ENCODE measurements around the gene HES5. TPM values are rescaled to one million over a fixed set of nuclear protein-coding genes. Genes with fewer than 3 reads are reported as not detected.

Gene HES5
- total and polyA plus RNA-seq, 2 experiments from 2014 or later = not detected

DNA sequence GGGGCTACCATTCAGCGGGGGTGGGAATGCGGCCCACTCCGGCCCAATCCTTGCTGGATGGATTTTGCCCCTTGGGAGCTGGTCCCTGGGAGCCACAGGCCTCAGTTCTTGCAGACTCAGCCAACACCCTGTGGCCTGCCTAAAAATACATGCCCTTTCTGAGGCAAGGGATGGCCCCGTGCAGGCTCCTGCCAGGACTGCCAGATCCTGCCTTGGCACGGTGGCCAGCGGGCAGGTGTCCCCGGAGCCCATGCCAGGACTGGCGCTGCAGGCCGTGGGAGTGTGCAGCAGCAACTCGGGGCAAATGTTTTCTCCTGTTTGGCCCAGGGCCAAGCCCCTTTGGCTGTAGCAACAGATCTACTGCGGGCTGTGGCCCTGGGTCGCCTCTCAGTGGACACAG lies 2.0 kb downstream of the HES5 start:
- H3K27me3 ChIP-seq (replicated peaks; ENCODE audit: insufficient read depth) = peaks cover 18% of the 10 kb centered on the region
- H3F3A ChIP-seq (ENCODE audit: insufficient read depth) = no peaks in the 10 kb centered on the region
- no peak overlapping the region for H3K4me3 ChIP-seq
- H4K20me1 ChIP-seq (ENCODE audit: insufficient read depth) = no peaks in the 10 kb centered on the region
- H3K27ac ChIP-seq = no peak overlapping the region
- no peak overlapping the region for H3K4me2 ChIP-seq (ENCODE audit: unreplicated experiment)
- TF ChIP-seq EZH2phosphoT487 (IDR thresholded peaks at IDR 0.05; ENCODE audit: insufficient read depth, low read depth) (no peak), EZH2 (IDR thresholded peaks at IDR 0.05; ENCODE audit: insufficient read depth, poor library complexity, severe bottlenecking) (no peak)
- no peaks in the 10 kb centered on the region for H3K9me2 ChIP-seq (ENCODE audit: insufficient read depth)
- in situ Hi-C loops (cut with MboI) = no loop called here
- no peak overlapping the region for H2AFZ ChIP-seq
- H3K9ac ChIP-seq = no peak overlapping the region
- H3K79me2 ChIP-seq (ENCODE audit: insufficient read depth) = peaks cover 30% of the 10 kb centered on the region
- DNase-seq = no peak
- H3K4me1 ChIP-seq (ENCODE audit: insufficient read depth) = peaks cover 18% of the 10 kb centered on the region
- H3K36me3 ChIP-seq (ENCODE audit: low read depth) = no peaks in the 10 kb centered on the region
- H3K9me3 ChIP-seq (ENCODE audit: low read depth) = no peaks in the 10 kb centered on the region
- WGBS, 2 experiments (ENCODE audit: low coverage in 1 of 2, low lambda C conversion rate in 2 of 2, missing lambda C conversion rate in 2 of 2) = 78 to 80% methylated on average over 12 of the region's 12 CpGs

- Histone ChIP-seq H2AFZ (no peak overlapping the region), H4K20me1 (ENCODE audit: insufficient read depth) (no peaks in the 10 kb centered on the region), H3K27me3 (replicated peaks; ENCODE audit: insufficient read depth) (peaks cover 18% of the 10 kb centered on the region), H3F3A (ENCODE audit: insufficient read depth) (no peaks in the 10 kb centered on the region), H3K27ac (no peak overlapping the region), H3K4me3 (no peak overlapping the region), H3K79me2 (ENCODE audit: insufficient read depth) (peaks cover 35% of the 10 kb centered on the region), H3K9ac (no peak overlapping the region), H3K4me2 (ENCODE audit: unreplicated experiment) (no peak overlapping the region), H3K4me1 (ENCODE audit: insufficient read depth) (peaks cover 15% of the 10 kb centered on the region; the same call in 1 of the 2 replicates), H3K9me2 (ENCODE audit: insufficient read depth) (no peaks in the 10 kb centered on the region), H3K36me3 (ENCODE audit: low read depth) (no peaks in the 10 kb centered on the region), H3K9me3 (ENCODE audit: low read depth) (no peaks in the 10 kb centered on the region)
- DNase-seq = no peak
- no peak for TF ChIP-seq EZH2 (IDR thresholded peaks at IDR 0.05; ENCODE audit: insufficient read depth, poor library complexity, severe bottlenecking)
- no peak for TF ChIP-seq EZH2phosphoT487 (IDR thresholded peaks at IDR 0.05; ENCODE audit: insufficient read depth, low read depth)
- 81 to 88% methylated on average over 4 of the region's 4 CpGs for WGBS, 2 experiments (ENCODE audit: low coverage in 1 of 2, low lambda C conversion rate in 2 of 2, missing lambda C conversion rate in 2 of 2)
- in situ Hi-C loops (cut with MboI) = no loop called here
Observed at GRCh38 chr1:2527556-2527860, 2.6 kb downstream of the HES5 start.

DNA sequence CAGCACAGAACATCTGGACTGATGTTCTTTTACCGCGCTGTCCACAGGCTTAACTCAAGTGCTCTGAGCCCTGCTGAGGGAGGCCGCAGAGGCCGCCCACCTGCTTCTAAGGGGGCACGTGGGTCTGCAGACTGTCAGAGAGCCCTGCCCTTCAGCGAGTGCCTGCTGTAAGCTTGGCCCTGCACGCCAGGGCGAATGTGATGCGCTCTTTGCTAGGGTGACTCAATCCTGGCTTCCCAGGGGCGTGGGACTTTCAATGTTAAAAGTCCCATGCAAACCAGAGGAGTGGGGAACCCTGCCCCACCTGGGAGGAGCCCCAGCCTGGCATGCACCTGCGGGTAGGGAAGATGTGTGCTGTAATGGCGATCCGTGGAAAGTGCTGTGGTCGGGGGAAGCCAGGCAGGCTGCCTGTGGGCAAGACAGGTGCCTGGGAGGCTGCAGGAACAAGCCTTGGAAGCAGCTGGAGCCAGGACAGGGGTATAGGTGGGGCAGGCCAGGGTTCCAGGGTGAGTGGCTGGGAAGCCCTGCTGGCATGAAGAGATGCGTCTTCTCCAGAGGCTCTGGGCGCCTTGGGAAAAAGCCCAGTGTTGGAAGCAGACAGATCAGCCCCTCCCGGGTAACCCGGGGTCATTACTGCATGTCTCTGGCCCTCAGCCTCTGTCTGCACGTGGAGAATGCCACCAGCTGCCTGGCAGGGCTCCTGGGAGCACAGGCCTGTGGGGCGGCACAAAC lies 3.1 kb downstream of the HES5 start:
- in situ Hi-C loops (cut with MboI) = no loop called here
- peak overlapping the region; percentile 74 for H3K27ac ChIP-seq
- H3F3A ChIP-seq (ENCODE audit: insufficient read depth) = no peaks in the 10 kb centered on the region
- peaks cover 15% of the 10 kb centered on the region; the same call in 1 of the 2 replicates for H3K4me1 ChIP-seq (ENCODE audit: insufficient read depth)
- peaks cover 18% of the 10 kb centered on the region for H3K27me3 ChIP-seq (replicated peaks; ENCODE audit: insufficient read depth)
- peak overlapping the region; percentile 93 for H3K9ac ChIP-seq
- no peaks in the 10 kb centered on the region for H3K36me3 ChIP-seq (ENCODE audit: low read depth)
- TF ChIP-seq EZH2 (IDR thresholded peaks at IDR 0.05; ENCODE audit: insufficient read depth, poor library complexity, severe bottlenecking) = no peak
- no peak for TF ChIP-seq EZH2phosphoT487 (IDR thresholded peaks at IDR 0.05; ENCODE audit: insufficient read depth, low read depth)
- H4K20me1 ChIP-seq (ENCODE audit: insufficient read depth) = no peaks in the 10 kb centered on the region
- peak overlapping the region; percentile 73 for H2AFZ ChIP-seq
- no peaks in the 10 kb centered on the region for H3K9me2 ChIP-seq (ENCODE audit: insufficient read depth)
- H3K79me2 ChIP-seq (ENCODE audit: insufficient read depth) = peaks cover 40% of the 10 kb centered on the region
- WGBS, 2 experiments (ENCODE audit: low coverage in 1 of 2, low lambda C conversion rate in 2 of 2, missing lambda C conversion rate in 2 of 2) = 8 to 9% methylated on average over 20 of the region's 20 CpGs
- peak overlapping the region; percentile 88 for H3K4me3 ChIP-seq
- DNase-seq = peak; percentile 94
- no peaks in the 10 kb centered on the region for H3K9me3 ChIP-seq (ENCODE audit: low read depth)
- H3K4me2 ChIP-seq (ENCODE audit: unreplicated experiment) = peak overlapping the region; percentile 69

- Histone ChIP-seq H3K27me3 (replicated peaks; ENCODE audit: insufficient read depth) (peaks cover 16% of the 10 kb centered on the region), H4K20me1 (ENCODE audit: insufficient read depth) (no peaks in the 10 kb centered on the region), H3K4me1 (ENCODE audit: insufficient read depth) (peaks cover 15% of the 10 kb centered on the region; the same call in 1 of the 2 replicates), H3K9ac (peak within 1 kb of the TSS; percentile 93), H3K4me2 (ENCODE audit: unreplicated experiment) (peak within 1 kb of the TSS; percentile 95), H3K79me2 (ENCODE audit: insufficient read depth) (peaks cover 48% of the 10 kb centered on the region), H2AFZ (peak within 1 kb of the TSS; percentile 73), H3K9me2 (ENCODE audit: insufficient read depth) (no peaks in the 10 kb centered on the region), H3K4me3 (peak within 1 kb of the TSS; percentile 88), H3K36me3 (ENCODE audit: low read depth) (no peaks in the 10 kb centered on the region), H3K27ac (peak within 1 kb of the TSS; percentile 74), H3K9me3 (ENCODE audit: low read depth) (no peaks in the 10 kb centered on the region), H3F3A (ENCODE audit: insufficient read depth) (no peaks in the 10 kb centered on the region)
- TF ChIP-seq EZH2 (IDR thresholded peaks at IDR 0.05; ENCODE audit: insufficient read depth, poor library complexity, severe bottlenecking) (no peak), EZH2phosphoT487 (IDR thresholded peaks at IDR 0.05; ENCODE audit: insufficient read depth, low read depth) (no peak)
- in situ Hi-C loops (cut with MboI) = no loop called here
- DNase-seq = peak; percentile 99
- WGBS, 2 experiments (ENCODE audit: low coverage in 1 of 2, low lambda C conversion rate in 2 of 2, missing lambda C conversion rate in 2 of 2) = 0 to 1% methylated on average over 57 to 104 of the region's 107 CpGs
Observed at GRCh38 chr1:2525920-2526823, 3.9 kb downstream of the HES5 start, which contains the start of gene PANK4. PANK4 (minus strand) TSS chr1:2526596; CDS start chr1:2526587, 9 bp downstream.

Data from GM23248 (cell line).